Astrocyte (in vitro differentiated cells and primary cell): ENCODE data around the gene ANKRD7.

Experiments used
- CTCF ChIP-seq: IDR thresholded peaks from 2 replicates; pipeline ENCODE4 v1.5.1; 2011; ENCODE audit warnings: low read depth, mild to moderate bottlenecking, inconsistent platforms, low read length, moderate library complexity; ENCODE audit not compliant: insufficient read depth
- EZH2 ChIP-seq: IDR thresholded peaks from 2 replicates; pipeline ENCODE4 v1.6.1; 2012; ENCODE audit warnings: mild to moderate bottlenecking, low read length, inconsistent platforms; ENCODE audit not compliant: insufficient read depth

GRCh38 chr7:118222591-118222990 lies 1.9 kb upstream of the ANKRD7 start:
- TF ChIP-seq CTCF, result no peak
- no peak for TF ChIP-seq EZH2
